Activated CD8-positive, alpha-beta memory T cell treated with anti-CD3 and anti-CD28 coated beads for 1 hour (primary cell): Measurements from ENCODE around the gene ICOSLG.
"Not testable (repeated sequence)": the region's sequence is repeated elsewhere in the genome, so short reads cannot be mapped to it uniquely, and the experiment has no call there.

Experiments
- DNase-seq, 2 donors: peaks; one replicate each; pipeline ENCODE4 v3.0.0-alpha.2; 2020; ENCODE audit warnings: low read depth in 1 of 2; ENCODE audit errors: extremely low read depth in 1 of 2

The ICOSLG gene

GRCh38 chr21:44190349-44191271 lies 50.1 kb downstream of the ICOSLG start:
- not testable (repeated sequence) for DNase-seq

DNA sequence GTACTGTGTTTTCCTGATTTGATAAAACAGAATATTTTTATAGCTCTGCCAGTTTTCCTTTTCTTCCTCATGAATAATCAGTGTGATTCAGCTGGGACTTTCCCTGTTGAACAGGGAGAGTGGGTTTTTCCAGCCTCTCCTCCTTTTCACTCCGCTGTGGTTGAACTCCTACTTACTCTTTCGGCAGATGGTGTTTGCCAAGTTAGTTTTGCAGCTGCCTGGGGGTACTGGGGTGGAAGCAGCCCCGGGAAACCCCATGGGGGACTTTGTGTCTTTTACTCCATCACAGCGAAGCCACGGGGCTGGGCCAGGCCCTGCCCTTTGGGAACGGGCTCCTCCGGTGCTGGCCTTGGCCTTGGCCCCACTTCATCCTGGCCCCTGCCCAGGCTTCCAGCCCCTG lies 55.9 kb downstream of the ICOSLG start:
- DNase-seq = not testable (repeated sequence)

GRCh38 chr21:44182202-44182601 lies 58.5 kb downstream of the ICOSLG start:
- not testable (repeated sequence) for DNase-seq

GRCh38 chr21:44181506-44181905 lies 59.2 kb downstream of the ICOSLG start:
- DNase-seq = not testable (repeated sequence)

- DNase-seq = not testable (repeated sequence)
Measured at GRCh38 chr21:44176127-44176526, 64.6 kb downstream of the ICOSLG start.

- DNase-seq = not testable (repeated sequence)
Measured at GRCh38 chr21:44175189-44175588, 65.6 kb downstream of the ICOSLG start.
